GM12801 (cell line): ENCODE measurements around the gene IL15.

Experiments
- TF ChIP-seq, protein P1 (sequence below): IDR thresholded peaks from one replicate; pipeline ENCODE4 v1.5.1; 2011; ENCODE audit warnings: control low read depth; ENCODE audit not compliant: insufficient read length; ENCODE audit errors: extremely low read depth

Gene IL15

DNA sequence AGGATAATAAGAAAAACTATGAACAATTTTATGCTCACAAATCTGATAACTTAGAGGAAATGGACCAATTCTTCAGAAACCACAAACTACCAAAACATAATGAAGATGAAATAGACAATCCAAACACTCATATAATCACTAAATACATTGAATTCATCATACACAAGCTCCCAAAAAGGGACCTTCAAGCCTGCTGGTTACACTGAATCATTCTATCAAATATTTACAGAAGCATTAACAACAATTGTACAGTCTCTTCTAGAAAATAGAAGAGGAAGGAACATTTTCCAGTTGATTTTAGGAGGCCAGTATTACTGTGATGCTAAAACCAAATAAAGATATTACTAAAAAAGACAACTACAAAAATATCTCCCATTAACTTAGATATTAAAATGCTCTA is 88.3 kb downstream of the IL15 start:
- TF ChIP-seq, protein P1, sequence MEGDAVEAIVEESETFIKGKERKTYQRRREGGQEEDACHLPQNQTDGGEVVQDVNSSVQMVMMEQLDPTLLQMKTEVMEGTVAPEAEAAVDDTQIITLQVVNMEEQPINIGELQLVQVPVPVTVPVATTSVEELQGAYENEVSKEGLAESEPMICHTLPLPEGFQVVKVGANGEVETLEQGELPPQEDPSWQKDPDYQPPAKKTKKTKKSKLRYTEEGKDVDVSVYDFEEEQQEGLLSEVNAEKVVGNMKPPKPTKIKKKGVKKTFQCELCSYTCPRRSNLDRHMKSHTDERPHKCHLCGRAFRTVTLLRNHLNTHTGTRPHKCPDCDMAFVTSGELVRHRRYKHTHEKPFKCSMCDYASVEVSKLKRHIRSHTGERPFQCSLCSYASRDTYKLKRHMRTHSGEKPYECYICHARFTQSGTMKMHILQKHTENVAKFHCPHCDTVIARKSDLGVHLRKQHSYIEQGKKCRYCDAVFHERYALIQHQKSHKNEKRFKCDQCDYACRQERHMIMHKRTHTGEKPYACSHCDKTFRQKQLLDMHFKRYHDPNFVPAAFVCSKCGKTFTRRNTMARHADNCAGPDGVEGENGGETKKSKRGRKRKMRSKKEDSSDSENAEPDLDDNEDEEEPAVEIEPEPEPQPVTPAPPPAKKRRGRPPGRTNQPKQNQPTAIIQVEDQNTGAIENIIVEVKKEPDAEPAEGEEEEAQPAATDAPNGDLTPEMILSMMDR: no peak

GRCh38 chr4:141727420-141727819 is 91.0 kb downstream of the IL15 start:
- TF ChIP-seq, protein P1: no peak

GRCh38 chr4:141730805-141731204 is 94.4 kb downstream of the IL15 start:
- TF ChIP-seq, protein P1: no peak

- TF ChIP-seq, protein P1: no peak
Measured at GRCh38 chr4:141731481-141731880, 95.1 kb downstream of the IL15 start.

DNA sequence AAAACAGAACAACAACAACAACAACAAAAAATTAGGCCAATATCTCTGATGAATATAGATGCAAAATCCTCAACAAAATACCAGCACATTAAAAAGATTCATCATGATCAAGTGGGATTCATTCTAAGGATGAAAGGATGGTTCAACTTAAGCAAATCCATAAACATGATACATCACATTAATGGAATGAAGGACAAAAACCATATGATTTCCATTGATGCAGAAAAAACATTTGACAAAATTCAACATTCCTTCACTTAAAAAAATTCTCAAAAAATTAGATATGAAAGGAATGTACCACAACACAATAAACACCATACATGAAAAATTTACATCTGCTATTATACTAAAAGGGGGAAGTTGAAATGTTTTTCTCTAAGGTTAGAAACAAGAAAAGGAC is 103.3 kb downstream of the IL15 start:
- TF ChIP-seq, protein P1: no peak

DNA sequence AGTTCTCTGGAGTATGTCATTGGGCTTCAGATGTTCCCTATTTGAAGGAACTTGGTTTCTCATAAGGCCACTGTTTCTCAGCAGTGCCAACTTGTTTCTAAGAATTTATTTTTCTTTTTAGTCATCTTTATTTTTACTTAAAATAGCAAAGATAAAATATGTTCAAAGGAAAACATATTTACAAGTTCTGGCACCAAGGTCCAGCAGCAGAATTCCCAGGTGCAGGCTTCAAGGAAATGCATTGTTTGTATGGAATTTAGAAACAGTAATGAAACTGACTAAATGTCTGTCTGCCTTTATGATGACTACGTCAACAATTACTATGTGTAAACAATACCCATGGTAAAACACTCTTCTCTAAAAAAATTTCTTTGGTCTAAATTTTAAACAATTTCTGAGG is 109.6 kb downstream of the IL15 start:
- TF ChIP-seq, protein P1: no peak

GRCh38 chr4:141757287-141757686 is 120.9 kb downstream of the IL15 start:
- TF ChIP-seq, protein P1: no peak
